Measurements from ENCODE around the gene KRTAP12-3.
A peak's percentile ranks its signal among the peaks of the same experiment; 100 is the strongest.

Gene KRTAP12-3

GRCh38 chr21:44704636-44705001 lies 46.9 kb downstream of the KRTAP12-3 start:
- DNase-seq = peak in 1 of 2 donors; percentile 15

- no peak for DNase-seq
Observed at GRCh38 chr21:44706026-44706705, 48.4 kb downstream of the KRTAP12-3 start.

GRCh38 chr21:44706706-44707581 lies 49.2 kb downstream of the KRTAP12-3 start:
- DNase-seq = no peak

Data from stimulated activated CD4-positive, alpha-beta T cell treated with anti-CD3 and anti-CD28 coated beads, Interleukin-2, amount 100 ng/mL, for 24 hours (primary cell).